Natural killer cell (primary cell): ENCODE data around the gene FBXO10. TPM values are rescaled to one million over a fixed set of nuclear protein-coding genes. Genes with fewer than 3 reads are reported as not detected.

Source experiments
- ATAC-seq, 3 donors: fragments of 150-1000 bp in 2 of 3; fragments of 200-7000 bp in 1 of 3; cut with Tn5 transposase; 1 replicate in 1 of 3; 2 replicates in 2 of 3; pipeline ENCODE4 v1.10.0; 2021; ENCODE audit warnings: mild to moderate bottlenecking in 2 of 3, moderate library complexity in 2 of 3
- DNase-seq, 2 donors: peaks; one replicate each; pipeline versions ENCODE4 v3.0.0 to v3.0.0-alpha.2; 2013 to 2021; ENCODE audit warnings: mixed read lengths in 1 of 2
- H3K27ac ChIP-seq: one replicate; pipeline ENCODE4 v1.5.1; 2013; ENCODE audit warnings: mild to moderate bottlenecking, low read length
- H3K27me3 ChIP-seq: one replicate; pipeline ENCODE4 v1.6.1; 2013; ENCODE audit warnings: low read length; ENCODE audit not compliant: control insufficient read depth, insufficient read depth
- H3K36me3 ChIP-seq: one replicate; pipeline ENCODE4 v1.6.1; 2013; ENCODE audit warnings: low read length; ENCODE audit not compliant: control insufficient read depth, insufficient read depth
- H3K4me1 ChIP-seq: one replicate; pipeline ENCODE4 v1.6.1; 2013; ENCODE audit warnings: low read length; ENCODE audit not compliant: control insufficient read depth, insufficient read depth
- H3K4me3 ChIP-seq: one replicate; pipeline ENCODE4 v1.5.1; 2013; ENCODE audit warnings: low read length
- H3K9me3 ChIP-seq: one replicate; pipeline ENCODE4 v1.6.1; 2013; ENCODE audit warnings: low read length; ENCODE audit not compliant: control insufficient read depth, insufficient read depth
- H3K27ac Mint-ChIP-seq, 2 donors: one replicate each; pipeline ENCODE4 v1.8.0; 2022; ENCODE audit warnings: mild to moderate bottlenecking in 2 of 2, mixed read lengths in 2 of 2, moderate library complexity in 1 of 2
- H3K27me3 Mint-ChIP-seq, 2 donors: one replicate each; pipeline ENCODE4 v1.8.0; 2022; ENCODE audit warnings: low read depth in 2 of 2, mixed read lengths in 2 of 2
- H3K36me3 Mint-ChIP-seq: one replicate; pipeline ENCODE4 v1.8.0; 2022; ENCODE audit warnings: mixed read lengths
- H3K4me1 Mint-ChIP-seq, 2 donors: one replicate each; pipeline ENCODE4 v1.8.0; 2022; ENCODE audit warnings: mixed read lengths in 2 of 2
- H3K4me3 Mint-ChIP-seq: one replicate; pipeline ENCODE4 v1.8.0; 2022; ENCODE audit warnings: mild to moderate bottlenecking, moderate library complexity, mixed read lengths
- H3K9me3 Mint-ChIP-seq, 2 donors: one replicate each; pipeline ENCODE4 v1.8.0; 2022; ENCODE audit warnings: mixed read lengths in 2 of 2
- WGBS: methylation state at CpG from one replicate; pipeline ENCODE4 v1.1.7; 2013; ENCODE audit warnings: missing lambda C conversion rate; ENCODE audit not compliant: insufficient coverage; 5-methylcytosine and 5-hydroxymethylcytosine counted together
- intact Hi-C: fragments of 100-400 bp; cut with micrococcal nuclease; formaldehyde crosslinking; loops from one replicate; pipeline ENCODE4 v1.14.2; 2022
- total RNA-seq, 4 donors: library from RNA; stranded (reverse); fragments of 120-200 nt in 1 of 4; gene quantifications; one replicate each; pipeline versions ENCODE4 v1.2.3 to v1.2.4, GENCODE V29; 2013 to 2022
- TF ChIP-seq, protein P1 (sequence below): fragments of 200-600 bp; IDR thresholded peaks from one replicate; pipeline ENCODE4 v1.8.0; 2022; ENCODE audit warnings: antibody characterized with exemption

FBXO10 gene
- total RNA-seq, 3 donors from 2014 or later (not counting 1 experiment from before 2014, with no cell fraction given), result 1.7 to 2.2 (median 2.1) TPM

GRCh38 chr9:37541465-37541864, 34.7 kb downstream of the FBXO10 start:
- no peak for ATAC-seq
- peaks cover 4% of the 10 kb centered on the region for H3K36me3 ChIP-seq
- no peaks in the 10 kb centered on the region for H3K9me3 Mint-ChIP-seq

DNA sequence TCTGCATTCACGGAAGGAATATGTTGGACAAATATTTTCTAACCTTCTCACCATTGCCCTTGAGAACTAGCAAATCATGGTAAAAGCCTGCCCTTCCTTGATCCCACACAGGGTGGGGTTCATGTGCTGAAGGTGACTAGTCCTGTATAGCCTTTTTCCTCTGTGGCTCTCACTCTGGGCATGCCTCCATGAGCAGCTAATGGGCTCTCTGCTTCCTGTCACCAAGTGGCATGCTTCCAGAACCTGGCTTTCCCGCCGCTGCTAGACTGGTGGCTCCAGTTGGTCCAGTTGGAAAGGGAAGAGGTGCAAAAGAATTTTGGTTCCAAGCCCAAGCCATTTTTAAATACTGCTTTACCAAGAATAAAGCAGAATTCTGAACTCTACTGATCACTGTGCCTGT, 35.5 kb downstream of the FBXO10 start:
- H3K36me3 Mint-ChIP-seq, result no peaks in the 10 kb centered on the region
- Histone ChIP-seq H3K4me3 (no peak overlapping the region), H3K27ac (no peak overlapping the region), H3K4me1 (no peaks in the 10 kb centered on the region), H3K9me3 (no peaks in the 10 kb centered on the region), H3K36me3 (peaks cover 4% of the 10 kb centered on the region), H3K27me3 (no peaks in the 10 kb centered on the region)
- ATAC-seq (no peak), DNase-seq (no peak)
- 100% methylated on average over 3 of the region's 3 CpGs for WGBS
- intact Hi-C loops, result no loop called here
- H3K4me3 Mint-ChIP-seq, result no peak overlapping the region
- H3K4me1 Mint-ChIP-seq, result no peaks in the 10 kb centered on the region
- no peaks in the 10 kb centered on the region for H3K27me3 Mint-ChIP-seq
- no peak overlapping the region for H3K27ac Mint-ChIP-seq
- TF ChIP-seq, protein P1, sequence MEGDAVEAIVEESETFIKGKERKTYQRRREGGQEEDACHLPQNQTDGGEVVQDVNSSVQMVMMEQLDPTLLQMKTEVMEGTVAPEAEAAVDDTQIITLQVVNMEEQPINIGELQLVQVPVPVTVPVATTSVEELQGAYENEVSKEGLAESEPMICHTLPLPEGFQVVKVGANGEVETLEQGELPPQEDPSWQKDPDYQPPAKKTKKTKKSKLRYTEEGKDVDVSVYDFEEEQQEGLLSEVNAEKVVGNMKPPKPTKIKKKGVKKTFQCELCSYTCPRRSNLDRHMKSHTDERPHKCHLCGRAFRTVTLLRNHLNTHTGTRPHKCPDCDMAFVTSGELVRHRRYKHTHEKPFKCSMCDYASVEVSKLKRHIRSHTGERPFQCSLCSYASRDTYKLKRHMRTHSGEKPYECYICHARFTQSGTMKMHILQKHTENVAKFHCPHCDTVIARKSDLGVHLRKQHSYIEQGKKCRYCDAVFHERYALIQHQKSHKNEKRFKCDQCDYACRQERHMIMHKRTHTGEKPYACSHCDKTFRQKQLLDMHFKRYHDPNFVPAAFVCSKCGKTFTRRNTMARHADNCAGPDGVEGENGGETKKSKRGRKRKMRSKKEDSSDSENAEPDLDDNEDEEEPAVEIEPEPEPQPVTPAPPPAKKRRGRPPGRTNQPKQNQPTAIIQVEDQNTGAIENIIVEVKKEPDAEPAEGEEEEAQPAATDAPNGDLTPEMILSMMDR, result no peak
- H3K9me3 Mint-ChIP-seq, result no peaks in the 10 kb centered on the region

More at GRCh38 chr9:37541465-37541864, 34.7 kb downstream of the FBXO10 start:
- Mint-ChIP-seq H3K4me1 (no peaks in the 10 kb centered on the region), H3K36me3 (no peaks in the 10 kb centered on the region), H3K27ac (no peak overlapping the region), H3K4me3 (no peak overlapping the region), H3K27me3 (no peaks in the 10 kb centered on the region)
- H3K9me3 ChIP-seq, result no peaks in the 10 kb centered on the region
- no peak overlapping the region for H3K4me3 ChIP-seq
- TF ChIP-seq, protein P1, result no peak
- no peak overlapping the region for H3K27ac ChIP-seq
- WGBS, result 97% methylated on average over 8 of the region's 8 CpGs
- no peak for DNase-seq
- no peaks in the 10 kb centered on the region for H3K4me1 ChIP-seq
- H3K27me3 ChIP-seq, result no peaks in the 10 kb centered on the region
- intact Hi-C loops, result no loop called here

GRCh38 chr9:37539634-37540033, 36.5 kb downstream of the FBXO10 start:
- Mint-ChIP-seq H3K36me3 (no peaks in the 10 kb centered on the region), H3K27ac (no peak overlapping the region), H3K4me3 (no peak overlapping the region), H3K4me1 (no peaks in the 10 kb centered on the region), H3K27me3 (no peaks in the 10 kb centered on the region), H3K9me3 (no peaks in the 10 kb centered on the region)
- TF ChIP-seq, protein P1, result no peak
- intact Hi-C loops, result no loop called here
- Histone ChIP-seq H3K4me3 (no peak overlapping the region), H3K36me3 (peaks cover 4% of the 10 kb centered on the region), H3K4me1 (no peaks in the 10 kb centered on the region), H3K9me3 (no peaks in the 10 kb centered on the region), H3K27ac (no peak overlapping the region), H3K27me3 (no peaks in the 10 kb centered on the region)
- no peak for DNase-seq
- ATAC-seq, result no peak

DNA sequence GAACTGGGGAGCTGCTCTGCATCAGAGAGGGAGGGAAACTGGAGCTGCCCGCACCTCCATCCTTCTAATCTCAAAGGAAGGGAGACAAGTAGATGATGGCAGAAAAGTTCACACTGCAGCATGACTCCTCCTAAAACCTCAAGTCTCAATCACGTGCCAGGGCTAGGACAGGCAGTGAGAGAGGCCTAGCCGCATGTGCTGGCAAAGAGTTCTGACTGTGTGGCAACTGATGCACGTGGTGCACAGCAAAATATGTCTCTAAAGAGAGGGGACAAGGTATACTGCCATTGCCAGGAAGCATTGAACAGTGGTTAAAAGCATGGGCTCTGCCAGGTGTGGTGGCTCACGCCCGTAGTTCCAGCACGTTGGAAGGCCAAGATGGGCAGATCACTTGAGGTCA, 38.1 kb downstream of the FBXO10 start:
- Histone ChIP-seq H3K4me1 (no peaks in the 10 kb centered on the region), H3K27ac (no peak overlapping the region), H3K27me3 (no peaks in the 10 kb centered on the region), H3K9me3 (no peaks in the 10 kb centered on the region), H3K36me3 (peaks cover 4% of the 10 kb centered on the region), H3K4me3 (no peak overlapping the region)
- 92% methylated on average over 6 of the region's 7 CpGs for WGBS
- Mint-ChIP-seq H3K36me3 (no peaks in the 10 kb centered on the region), H3K27ac (no peak overlapping the region), H3K9me3 (no peaks in the 10 kb centered on the region), H3K4me1 (no peaks in the 10 kb centered on the region), H3K27me3 (no peaks in the 10 kb centered on the region), H3K4me3 (no peak overlapping the region)
- DNase-seq (no peak), ATAC-seq (no peak)
- TF ChIP-seq, protein P1, result no peak
- intact Hi-C loops, result no loop called here
